Astrocyte of the hippocampus (primary cell): Measurements from ENCODE around the gene DUOXA1.
"Not testable (repeated sequence)": the region's sequence is repeated elsewhere in the genome, so short reads cannot be mapped to it uniquely, and the experiment has no call there.

ENCODE experiments used
- DNase-seq: peaks from one replicate; pipeline ENCODE4 v3.0.0; 2011; ENCODE audit warnings: low read depth, low spot score

DUOXA1 gene

DNA sequence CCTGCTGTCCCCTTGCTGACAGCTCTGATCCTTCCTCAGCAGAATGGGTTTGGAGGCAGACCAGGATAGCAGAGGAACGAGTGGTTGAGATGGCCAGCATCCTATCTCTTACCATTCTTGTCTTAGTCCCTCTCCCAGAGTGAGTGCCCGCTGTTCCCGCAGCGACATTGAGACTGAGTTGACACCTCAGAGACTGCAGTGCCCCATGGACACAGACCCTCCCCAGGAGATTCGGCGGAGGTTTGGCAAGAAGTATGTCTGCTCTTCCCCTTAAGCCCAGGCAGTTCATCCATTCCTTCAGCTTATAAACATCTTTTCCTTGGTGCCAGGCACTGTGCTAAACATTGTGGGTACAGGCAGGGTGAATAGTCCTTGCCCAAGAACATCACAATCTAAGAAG, 21.3 kb upstream of the DUOXA1 start:
- DNase-seq, result no peak

GRCh38 chr15:45150481-45150880, 20.8 kb upstream of the DUOXA1 start:
- no peak for DNase-seq

- DNase-seq, result no peak
Observed at GRCh38 chr15:45149060-45149459, 19.4 kb upstream of the DUOXA1 start.

DNA sequence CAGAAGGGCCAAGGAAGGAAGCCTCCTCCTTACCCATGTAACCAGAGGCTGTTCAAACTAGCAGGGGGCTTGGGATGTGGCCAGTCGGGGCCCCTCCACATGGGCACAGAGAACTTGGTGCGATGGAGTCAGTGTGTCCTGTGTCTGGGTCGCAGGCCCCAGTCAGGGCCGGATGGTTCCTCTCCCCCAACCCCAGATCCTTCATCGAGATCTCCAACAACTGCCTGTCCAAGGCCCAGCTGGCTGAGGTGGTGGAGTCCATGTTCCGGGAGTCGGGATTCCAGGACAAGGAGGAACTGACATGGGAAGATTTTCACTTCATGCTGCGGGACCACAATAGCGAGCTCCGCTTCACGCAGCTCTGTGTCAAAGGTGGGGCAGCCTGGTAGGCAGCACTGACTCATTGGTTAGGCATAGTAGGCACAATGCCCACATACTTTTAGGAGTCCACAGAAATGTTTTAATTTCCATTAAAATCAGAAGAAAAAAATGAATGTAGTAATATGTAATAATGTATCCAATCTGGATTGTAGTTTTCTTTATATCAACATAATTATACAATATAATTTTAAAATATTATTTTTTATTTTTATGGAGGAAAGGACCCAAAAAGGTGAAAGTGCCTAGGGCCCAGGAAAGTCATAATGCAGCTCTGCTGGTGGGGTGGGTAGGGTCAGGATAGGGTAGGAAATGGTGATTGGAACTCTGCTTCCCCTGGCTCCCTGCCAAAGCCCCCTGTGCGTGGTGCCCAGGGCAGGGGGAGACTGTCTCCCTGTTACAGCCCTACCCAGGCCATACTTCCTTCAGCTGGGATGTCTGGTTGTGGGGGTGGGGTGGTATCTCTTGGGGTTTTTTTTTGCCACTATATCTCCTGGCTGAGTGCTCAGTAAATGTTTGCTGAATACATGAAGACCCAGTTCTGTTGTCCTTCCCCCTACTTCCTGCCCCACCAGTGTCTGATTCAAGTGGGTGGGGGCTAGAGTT, 18.7 kb upstream of the DUOXA1 start:
- DNase-seq, result no peak

GRCh38 chr15:45147606-45148005, 17.9 kb upstream of the DUOXA1 start:
- no peak for DNase-seq

- no peak for DNase-seq
Observed at GRCh38 chr15:45146405-45146804, 16.7 kb upstream of the DUOXA1 start.

GRCh38 chr15:45144775-45145174, 15.1 kb upstream of the DUOXA1 start:
- no peak for DNase-seq

DNA sequence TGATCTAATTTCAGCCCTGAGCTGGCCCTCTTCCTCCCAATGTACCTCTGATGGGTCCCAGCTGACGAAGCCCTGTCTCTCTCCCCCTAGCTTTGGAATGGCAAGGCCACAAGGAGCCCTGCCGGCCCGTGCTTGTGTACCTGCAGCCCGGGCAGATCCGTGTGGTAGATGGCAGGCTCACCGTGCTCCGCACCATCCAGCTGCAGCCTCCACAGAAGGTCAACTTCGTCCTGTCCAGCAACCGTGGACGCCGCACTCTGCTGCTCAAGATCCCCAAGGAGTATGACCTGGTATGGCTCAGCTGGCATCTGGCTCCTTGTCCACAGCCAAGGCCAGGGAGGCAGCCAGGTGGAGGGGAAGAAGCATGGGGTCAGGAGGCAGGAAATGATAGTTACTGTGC, 14.3 kb upstream of the DUOXA1 start:
- no peak for DNase-seq

DNA sequence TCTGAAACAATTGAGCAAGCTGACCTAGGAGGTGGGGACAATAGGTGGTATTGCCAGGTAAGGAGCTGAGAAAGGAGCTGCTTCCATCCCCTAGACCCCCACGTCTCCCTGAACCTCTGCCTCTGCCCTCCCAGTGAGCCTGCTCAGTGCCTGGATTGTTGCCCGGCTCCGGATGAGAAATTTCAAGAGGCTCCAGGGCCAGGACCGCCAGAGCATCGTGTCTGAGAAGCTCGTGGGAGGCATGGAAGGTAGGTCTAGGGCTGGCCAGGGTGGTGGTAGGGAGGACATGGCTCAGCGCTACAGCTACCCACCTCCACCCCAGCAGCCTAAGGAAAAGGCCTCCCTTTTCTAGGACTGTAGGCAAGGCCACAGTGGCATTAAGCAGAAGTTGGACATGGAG, 13.4 kb upstream of the DUOXA1 start:
- no peak for DNase-seq

DNA sequence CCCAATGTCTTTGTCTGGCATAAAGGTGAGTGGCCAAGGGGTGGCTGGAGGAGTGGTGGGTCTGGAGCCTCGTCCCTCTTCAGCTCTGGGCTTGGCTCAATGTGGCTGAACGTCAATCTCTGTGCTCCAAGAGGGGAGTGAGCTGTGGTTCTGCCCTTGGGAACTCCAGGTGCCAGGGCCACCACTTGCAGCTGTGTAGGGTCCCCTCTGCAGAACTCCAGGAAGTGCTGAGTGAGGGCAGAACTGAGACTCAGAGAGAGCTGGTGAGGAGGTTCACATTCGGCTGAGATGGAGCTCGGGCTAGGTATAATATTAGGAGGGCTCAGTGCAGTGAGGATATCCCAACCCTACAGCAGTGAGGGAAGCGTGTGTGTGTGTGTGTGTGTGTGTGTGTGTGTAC, 11.7 kb upstream of the DUOXA1 start:
- no peak for DNase-seq

DNA sequence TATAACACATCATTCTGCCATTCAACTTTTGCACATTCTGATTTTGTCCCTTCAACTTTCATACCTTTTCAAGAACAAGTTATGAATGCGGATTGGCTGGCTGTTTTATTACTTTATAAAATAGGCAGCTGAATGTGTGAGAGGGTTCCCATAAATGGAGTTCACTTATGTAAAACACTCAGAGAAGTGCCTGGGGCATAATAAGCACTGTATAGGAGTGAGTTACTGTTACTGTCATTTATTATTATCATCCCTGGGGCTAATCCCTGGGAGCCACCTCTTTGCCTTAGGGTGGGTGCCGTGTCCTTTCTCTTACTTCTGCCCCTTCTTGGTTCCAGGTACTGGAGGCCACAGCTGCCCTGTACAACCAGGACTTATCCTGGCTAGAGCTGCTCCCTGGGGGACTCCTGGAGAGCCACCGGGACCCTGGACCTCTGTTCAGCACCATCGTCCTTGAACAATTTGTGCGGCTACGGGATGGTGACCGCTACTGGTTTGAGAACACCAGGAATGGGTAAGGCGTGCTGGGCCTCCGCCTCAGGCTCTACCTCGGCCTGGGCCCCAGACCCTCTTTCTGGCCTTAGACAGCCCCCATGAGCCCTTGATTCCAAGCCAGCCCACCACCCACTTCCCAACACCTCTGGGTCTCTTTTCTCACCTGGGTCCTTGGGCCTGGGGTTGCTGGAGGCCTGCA, 11.0 kb upstream of the DUOXA1 start:
- no peak for DNase-seq

DNA sequence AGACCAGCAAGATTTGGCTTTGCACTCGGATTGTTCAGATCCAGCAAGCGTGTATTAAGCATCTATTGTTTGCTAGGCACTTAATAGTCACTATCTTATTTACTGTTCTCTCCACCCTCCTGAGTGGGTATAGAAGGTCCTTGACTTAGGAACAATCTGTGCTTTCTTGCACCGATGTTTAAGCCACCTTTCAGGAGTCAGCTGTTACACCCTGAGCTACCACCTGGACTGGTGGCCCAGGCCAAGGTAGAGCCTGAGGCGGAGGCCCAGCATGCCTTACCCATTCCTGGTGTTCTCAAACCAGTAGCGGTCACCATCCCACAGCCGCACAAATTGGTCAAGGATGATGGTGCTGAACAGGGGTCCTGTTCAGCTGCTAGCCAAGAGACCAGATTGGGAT, 10.1 kb upstream of the DUOXA1 start:
- no peak for DNase-seq

DNA sequence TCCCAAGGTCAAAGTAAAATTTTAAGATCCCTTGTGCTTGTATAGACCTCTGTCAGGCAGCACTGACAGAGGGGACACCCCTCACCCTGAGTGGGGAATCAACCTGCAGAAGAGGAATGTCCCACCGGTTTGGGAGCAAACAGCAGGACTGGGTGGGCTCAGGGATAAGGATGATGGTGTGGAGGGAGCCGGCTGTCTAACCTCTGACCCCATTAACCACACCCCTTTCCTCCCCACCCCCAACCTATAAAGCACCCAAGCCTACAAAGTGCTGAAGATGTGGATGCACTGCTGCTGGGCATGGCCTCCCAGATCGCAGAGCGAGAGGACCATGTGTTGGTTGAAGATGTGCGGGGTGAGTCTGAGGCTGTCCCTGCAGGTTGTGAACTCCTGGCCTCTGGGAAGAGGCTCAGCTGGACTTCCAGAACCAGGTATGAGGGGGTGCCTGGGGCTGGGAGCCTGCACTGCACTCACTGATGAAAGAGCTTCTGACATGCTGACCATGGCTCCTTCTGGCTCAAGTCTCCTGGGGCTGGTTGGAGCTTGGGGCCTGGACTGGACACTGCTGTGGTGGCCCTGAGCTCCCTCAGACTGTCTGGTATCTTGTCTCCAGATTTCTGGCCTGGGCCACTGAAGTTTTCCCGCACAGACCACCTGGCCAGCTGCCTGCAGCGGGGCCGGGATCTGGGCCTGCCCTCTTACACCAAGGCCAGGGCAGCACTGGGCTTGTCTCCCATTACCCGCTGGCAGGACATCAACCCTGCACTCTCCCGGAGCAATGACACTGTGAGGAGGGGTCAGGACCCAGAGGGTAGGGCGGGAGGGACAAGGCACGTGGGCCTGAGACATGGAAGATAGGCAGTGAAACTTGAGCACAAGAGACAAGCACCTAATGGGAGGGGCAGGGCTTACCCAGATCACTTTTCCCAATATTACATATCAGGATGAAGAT, 9.4 kb upstream of the DUOXA1 start:
- no peak for DNase-seq

GRCh38 chr15:45137703-45138102, 8.0 kb upstream of the DUOXA1 start:
- no peak for DNase-seq

- DNase-seq, result no peak
Observed at GRCh38 chr15:45136378-45136764, 6.7 kb upstream of the DUOXA1 start.

- DNase-seq, result not testable (repeated sequence)
Observed at GRCh38 chr15:45135705-45136377, 6.2 kb upstream of the DUOXA1 start.

DNA sequence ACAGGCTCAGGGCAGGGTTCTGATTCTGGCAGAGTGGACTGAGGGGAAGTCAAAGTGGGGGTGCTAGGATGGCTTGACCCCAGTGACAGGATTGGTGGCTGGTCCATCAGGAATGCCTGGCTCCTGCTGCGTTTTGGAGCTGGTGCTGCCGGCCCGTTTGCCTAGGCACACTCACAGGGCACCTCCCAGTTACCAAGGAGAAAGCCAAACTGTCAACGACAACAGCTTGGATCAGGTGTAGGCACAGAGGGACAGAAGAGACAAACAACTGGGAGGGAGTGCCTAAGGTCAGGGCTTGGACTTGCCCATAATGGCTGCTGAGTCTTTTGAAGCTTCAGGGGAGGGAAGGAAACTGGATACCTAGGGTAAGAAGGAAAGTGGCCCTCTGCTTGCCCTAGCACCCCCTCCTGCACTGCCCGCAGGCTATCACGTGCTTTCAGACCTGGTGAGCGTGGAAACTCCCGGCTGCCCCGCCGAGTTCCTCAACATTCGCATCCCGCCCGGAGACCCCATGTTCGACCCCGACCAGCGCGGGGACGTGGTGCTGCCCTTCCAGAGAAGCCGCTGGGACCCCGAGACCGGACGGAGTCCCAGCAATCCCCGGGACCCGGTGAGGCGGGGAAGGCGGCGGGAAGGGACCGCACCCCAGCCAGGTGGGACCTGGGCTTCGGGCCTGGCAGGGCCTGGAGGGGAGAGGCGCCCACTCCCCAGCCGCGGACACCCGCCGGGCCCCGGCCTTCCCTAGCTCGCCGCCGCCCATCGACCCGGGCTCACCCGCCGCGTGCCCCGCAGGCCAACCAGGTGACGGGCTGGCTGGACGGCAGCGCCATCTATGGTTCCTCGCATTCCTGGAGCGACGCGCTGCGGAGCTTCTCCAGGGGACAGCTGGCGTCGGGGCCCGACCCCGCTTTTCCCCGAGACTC, 5.3 kb upstream of the DUOXA1 start:
- no peak for DNase-seq

- no peak for DNase-seq
Observed at GRCh38 chr15:45134046-45134445, 4.4 kb upstream of the DUOXA1 start.

DNA sequence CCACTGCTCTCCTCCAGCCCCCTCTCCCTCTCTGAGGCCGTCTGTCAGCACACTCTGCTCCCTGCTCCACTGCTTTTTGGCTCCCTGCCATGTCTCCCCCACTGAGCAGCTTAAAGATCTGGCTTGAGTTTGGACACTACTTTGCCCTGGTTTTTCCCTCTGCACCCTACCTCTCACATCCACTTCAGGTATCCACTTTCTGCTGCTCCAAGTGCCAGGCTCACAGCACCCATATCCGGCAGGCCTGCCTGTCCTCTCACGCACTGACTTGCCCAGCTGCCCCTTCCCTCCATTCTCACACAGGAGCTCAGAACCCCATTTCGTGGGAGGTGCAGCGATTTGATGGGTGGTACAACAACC, 3.9 kb upstream of the DUOXA1 start:
- DNase-seq, result no peak

DNA sequence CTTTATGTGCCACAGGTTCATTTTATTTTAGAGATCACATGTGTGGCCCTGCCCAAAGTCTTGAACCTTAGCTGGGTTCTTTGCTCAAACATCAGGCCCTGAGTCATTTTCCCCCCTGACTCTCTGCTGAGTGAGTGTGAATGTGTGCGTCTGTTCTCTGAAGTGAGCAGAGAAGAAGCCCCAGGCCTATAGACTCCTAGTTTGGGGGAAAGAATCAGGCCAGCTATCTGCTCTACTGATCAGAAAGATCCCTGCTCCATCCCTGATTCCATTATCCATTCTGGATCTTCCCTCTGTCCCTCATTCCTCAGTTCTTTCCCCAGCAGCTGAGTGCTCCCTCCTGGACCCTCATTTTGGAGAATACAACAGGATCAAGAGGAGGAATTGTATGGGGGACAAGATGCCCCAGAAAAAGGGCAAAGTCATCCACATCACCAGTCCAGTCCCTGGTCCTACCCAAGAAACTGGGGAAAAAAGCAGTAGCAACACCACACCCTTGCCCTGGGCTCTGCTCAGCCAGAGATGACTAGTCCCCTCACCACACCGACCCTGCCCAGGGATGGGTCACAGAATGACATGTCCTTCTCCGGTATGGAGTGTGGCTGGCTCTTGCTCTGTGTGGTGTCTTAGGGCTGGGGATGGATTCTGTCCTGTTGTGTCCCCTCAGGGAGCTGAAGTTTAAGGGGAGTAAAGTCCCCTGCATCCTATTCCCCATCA, 3.3 kb upstream of the DUOXA1 start:
- DNase-seq, result no peak
